GM19099 (cell line): Measurements from ENCODE around the gene ZYX.

ENCODE experiments used
- POLR2A ChIP-seq: IDR thresholded peaks from 3 replicates; pipeline ENCODE4 v1.6.1; 2011; ENCODE audit warnings: low read depth; ENCODE audit not compliant: insufficient read length; ENCODE audit errors: extremely low read depth

Gene ZYX

DNA sequence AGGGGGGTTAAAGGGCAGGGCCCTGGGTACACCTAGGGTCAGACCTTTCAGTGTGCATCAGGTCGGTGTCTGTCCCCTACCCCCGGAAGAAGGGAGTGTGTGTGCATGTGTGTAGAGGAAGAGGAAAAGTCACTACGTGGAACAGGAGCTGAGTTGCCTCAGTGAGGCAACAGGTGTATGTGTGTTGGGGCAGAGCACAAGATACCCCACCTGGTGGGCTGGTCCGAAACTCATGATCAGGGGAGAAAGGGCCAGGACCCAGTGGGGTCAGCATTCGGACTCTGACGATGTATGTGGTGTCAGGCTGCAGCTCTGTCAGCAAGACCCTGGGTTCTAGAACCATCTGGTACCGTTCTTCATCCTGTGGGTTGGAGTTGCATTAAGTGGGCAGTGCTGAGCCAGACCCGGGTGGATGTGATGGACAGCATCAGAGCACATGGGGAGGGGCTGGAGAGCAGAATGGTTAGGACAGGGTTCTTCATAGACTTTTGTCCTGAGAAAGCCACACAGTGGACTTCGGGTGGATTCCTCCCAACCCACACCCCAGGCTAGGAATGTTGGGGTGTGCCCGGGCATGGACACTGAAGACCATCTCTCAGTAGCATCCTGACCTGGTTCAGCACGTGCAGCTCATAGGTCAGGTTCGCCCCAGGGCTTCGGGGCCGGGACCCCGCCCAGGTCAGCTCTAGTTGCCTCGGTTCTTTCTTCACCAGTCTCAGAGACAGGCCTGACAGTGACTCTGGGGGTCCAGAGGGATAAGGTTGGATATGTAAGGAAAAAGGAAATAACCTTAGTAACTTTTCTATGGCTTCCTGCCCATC lies 16.8 kb downstream of the ZYX start:
- no peak for TF ChIP-seq POLR2A

DNA sequence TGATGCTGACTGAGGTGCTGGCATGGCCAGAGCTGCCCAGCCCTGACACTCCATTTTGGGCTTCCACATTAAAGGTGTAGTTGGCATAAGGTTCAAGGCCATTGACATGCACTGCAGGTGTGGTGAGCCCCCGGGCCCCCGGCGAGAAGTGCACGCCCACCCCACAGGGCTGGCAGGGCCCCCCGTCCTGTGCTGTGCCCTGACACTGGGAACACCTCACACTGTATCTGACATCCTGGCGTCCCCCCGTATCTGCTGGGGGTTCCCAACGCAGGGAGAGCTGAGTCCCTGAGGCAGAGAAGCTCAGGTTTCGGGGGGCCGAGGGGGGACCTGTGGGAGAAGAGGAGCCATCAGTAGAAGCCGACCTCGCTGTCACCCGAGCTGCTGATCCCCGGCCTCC lies 17.5 kb downstream of the ZYX start:
- no peak for TF ChIP-seq POLR2A

DNA sequence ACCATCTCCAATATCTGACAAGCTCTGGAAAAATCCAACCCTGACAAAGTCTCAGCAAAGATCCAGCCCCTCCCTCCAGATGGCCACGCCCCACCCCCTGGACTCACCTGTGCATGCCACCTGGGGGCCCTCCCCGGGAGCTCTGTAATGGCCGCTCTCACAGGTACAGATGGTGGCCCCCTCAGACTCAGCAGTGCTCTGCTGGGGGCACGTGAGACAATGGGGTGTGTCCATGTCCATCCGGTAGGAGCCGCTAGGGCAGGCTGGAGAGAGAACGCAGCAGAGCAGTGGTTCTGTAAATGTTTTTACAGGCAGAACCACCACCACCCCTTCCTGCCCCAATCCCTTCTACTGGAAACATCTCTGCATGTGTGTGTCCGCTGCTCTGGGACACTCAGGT lies 18.0 kb downstream of the ZYX start:
- no peak for TF ChIP-seq POLR2A

DNA sequence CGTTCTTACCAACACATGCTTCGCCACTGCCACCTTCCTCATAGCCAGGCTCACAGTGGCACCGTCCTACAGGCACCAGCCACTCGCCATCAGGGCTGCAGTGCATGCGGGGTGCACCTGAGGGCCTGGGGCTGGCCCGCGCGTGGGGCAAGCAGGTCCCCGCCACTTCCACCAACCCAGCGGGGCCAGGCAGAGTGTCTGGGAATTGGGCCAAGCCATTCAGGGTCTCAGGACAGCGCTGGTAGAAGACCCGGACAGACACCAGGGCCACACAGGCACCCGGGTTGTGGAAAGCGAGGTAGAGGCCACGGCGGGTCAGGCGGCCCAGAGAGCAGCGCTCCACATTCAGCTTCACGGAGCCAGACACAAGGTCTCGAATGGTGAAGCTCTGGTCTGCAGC lies 18.5 kb downstream of the ZYX start:
- TF ChIP-seq POLR2A: no peak

DNA sequence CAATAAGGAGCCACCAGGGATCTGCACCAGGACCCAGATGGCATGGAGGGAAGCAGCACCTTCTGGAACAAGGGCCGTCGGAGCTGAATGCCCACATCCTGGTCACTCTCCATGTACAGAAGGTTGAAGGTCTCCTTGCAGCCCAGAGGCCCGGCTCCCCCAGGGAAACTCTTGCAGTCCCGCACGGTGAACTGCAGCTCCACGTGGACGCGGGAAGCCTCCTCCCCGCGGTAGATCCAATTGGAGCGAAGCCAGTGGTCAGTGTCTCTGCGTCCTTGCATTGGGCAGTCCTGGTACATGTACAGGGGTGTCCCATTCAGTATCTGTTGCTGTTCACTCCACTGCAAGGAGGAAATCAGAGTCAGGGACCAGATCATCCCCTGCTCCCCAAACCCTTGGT lies 20.1 kb downstream of the ZYX start:
- TF ChIP-seq POLR2A: no peak

DNA sequence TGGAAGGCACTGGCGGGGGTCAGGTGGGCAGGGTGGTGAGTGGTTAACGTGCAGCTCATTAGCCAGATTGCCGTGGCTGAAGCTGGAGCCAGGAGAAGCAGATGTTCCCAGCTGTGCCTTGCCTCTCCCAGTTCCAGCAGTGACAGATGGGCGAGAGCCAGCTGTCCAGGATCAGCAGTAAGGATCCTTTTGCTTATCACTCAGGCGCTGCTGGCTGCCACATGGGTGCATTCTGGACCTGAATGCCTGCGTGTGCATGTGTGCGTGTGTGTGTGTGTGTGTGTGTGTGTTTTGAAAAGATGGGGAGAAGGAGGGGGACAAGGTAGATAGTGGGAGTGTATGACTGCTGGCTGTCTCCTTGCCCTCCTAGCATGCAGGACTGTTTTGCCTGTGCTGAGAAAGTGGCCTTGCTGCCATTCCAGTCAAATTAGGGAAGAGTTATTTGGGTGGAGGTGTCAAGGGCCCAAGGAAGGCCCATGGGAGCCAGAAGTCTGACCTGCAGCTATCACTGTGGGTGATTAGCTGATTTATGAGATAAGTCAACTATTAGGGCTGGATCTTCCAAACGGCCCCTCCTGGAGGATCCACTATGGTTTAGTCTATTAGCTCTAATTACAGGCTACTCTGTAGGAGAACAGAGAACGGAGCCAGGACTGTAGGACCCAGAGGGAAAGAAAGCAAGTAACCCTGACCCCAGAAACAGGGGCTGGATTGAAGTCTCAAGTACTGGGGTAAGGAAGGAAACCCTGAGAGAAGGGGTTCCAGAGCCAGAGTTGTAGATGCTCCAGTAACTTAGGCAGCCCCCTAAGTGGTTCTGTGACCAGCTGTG lies 24.2 kb downstream of the ZYX start:
- no peak for TF ChIP-seq POLR2A

DNA sequence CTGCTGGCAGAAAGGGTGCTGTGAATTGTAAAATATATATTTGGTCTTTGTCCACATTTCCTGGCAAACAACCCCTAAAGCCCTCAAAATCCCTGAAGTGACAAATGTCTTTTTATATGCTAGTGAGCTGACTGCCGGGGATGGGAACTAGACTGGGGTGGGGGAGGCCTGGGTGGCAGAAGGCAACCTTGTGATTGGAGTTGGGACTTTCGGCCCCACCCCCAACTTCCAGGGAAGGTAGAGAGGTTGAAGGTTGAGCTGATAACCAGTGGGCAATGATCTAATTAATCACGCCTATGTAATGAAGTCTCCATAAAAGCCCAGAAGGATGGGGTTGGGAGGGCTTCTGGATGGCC lies 24.8 kb downstream of the ZYX start:
- TF ChIP-seq POLR2A: no peak

DNA sequence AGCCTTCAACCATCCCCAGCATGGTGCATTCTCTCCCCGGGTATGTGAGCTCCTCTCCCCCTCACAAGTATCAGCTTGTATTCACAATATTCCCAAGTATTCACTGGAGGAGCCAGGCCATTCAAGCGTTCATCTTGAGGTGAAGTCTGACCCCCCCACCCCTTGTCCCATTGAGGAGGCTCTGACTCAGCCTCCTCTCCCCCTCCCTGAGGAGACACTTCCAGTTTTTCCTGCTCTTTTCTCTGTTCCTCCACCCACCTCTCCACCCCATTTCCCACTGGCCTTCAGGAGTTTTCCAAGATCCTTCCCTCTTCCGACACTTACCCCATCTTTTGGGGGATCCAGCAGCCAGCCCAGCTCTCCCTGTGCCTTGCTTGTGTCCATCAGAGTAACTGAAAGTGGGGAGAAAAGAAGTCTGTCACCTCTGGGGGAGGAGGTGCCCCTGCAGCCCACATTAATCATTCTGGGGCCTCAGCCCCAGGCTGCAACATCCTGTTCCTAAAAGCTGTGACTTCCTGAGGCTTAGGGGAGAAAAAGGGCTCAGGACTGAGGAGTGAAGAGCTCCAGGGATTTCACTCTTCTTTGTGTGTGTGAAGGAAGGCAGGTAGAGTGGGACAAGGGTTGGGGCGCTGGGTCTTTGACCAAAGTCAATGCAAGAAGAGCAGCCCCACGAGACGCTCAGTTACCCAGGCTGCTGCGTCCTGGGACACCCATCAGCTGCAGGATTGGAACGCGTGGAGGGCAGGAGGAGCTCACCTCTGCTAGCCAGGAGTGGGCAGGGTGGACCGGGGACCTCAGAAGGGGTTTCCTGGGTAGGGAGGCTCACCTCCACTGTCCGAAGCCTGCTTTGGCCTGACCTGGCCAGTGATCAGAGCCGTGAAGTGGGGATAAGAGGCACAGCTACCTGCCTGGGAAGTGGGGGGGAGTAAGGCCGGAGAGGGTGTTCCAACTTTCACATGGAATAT lies 26.4 kb downstream of the ZYX start:
- no peak for TF ChIP-seq POLR2A

DNA sequence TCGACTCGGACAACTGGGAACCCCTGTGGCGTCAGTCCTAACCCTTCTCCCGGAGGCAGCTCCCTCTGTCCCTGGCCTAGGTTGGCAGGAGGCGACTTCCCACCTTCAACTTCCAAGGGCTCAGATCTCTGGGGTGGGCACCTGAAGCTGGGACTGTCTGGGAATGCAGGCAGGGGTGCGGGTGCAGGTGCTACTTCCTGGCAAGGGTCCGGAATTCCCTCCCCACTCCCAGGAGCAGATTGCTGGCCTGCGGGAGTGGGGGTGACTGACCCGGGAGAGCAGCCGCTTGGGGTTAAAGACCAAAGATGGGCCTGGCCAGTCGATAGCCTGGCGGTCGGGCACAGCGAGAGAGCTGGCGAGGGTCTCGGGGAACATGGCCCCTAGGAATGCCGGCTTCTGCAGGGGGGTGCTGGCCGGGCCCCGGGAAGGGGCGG lies 27.1 kb downstream of the ZYX start:
- no peak for TF ChIP-seq POLR2A

DNA sequence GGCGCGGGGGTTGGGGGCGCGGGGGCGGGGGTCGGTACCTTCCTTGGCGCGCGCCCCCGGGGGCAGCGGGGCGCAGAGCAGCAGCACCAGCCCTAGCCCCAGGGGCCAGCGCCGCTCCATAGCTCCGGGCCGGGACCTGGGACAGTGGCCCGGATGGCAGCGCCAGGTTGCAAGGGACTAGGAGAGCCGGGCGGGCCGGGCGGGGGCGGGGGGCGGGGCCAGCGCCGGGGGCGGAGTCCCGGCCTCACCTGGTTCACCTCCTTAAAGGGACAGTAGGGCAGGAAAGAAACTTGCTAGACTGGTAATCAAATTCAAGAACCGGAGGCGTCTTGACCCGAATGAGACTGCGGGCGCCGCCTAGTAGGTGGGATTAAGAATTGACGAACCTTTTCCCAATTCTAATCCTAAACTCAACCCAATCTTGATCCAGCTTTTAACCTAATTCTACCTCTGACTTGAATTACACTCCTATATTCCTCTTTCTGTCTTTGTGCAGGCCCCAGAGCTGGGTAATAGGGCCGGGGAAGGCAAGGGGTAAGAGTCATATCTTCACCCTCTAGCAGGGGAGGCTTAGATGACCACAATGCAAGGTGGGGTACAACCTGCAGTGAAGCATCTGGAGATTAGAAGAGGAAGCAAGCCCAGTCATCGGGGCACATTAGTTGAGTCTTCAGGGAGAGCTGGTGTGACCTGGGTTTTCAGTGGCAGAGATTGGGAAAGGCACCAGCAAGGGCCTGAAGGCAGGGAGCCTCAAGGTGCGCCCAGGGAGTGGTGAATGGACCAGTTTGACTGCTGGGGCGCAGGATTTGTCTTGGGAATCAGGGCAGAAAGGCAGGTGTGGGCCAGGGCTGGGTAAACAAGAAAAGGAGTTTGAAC lies 27.8 kb downstream of the ZYX start, which contains the start of gene EPHA1:
Gene EPHA1 (minus strand): TSS at position 171 of the 876 bp plus-strand sequence. CDS start 51 bp downstream, at position 120.
- TF ChIP-seq POLR2A: no peak

DNA sequence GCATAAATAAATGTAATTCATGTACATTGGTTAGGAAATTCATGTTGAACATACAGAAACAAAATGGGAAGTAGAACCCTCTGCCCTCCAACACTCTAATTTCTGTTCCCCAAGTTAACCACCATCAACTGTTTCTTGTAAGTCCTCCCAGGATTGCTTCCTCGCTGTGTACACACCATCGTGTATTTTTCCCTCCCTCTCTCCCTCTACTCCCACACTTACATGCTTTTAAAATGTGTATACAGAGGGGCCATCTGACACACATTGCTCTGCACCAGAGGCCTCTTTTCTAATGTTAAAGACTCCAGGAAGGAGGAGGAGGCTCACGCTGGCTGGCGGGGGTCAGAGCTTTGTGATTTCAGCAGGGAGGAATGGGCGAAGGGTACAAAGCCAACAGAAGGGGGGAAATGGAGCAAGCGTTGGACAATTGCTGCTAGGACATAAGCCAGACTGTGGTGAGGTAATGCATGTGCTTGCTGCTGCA lies 29.4 kb downstream of the ZYX start:
- no peak for TF ChIP-seq POLR2A

DNA sequence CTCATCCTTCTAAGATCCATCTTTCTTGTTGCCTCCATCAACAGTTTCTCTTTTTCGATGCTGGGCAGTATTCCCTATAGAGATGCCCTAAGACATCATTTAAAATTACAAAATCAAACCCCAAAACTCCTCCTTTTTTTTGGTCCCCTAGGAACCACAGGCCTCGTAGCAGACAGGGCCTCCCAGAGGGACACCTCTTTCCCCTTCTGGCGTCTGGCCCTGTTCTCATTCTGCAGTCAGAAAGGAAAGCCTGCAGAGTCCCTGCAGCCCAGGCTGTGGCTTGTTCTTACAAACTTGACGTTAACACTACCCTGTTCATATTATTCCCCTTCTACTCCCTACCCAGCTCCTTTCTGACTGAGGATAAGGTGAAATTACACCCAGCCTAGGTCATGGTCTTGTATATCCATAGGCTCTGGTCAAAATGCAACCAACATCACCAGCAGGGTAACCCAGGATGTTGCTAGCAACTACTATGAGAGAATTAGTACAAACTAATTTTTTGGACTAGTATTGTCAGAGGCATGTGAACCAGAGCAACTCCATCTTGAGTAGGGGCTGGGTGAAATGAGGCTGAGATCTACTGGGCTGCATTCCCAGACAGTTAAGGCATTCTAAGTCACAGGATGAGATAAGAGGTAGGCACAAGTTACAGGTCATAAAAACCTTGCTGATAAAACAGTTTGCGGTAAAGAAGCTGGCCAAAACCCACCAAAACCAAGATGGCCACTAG lies 31.0 kb downstream of the ZYX start:
- no peak for TF ChIP-seq POLR2A

DNA sequence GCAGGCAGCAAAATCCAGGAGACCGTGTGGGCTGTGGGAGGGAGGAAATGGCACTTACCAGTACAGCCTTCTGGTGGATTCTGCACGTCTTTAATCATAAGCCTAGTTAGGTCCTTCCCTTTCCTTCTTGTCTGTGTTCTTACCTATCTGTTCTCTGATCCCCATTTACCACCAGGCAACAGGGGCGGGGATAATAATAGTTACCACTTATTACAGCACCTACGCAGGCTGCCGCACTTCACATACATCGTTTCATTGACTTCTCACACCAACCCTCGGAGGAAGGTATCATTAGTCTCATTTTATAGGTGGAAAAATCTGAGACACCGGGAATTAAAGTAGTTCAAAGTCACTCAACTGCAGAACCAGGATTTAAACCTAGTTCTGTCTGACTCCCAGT lies 32.0 kb downstream of the ZYX start:
- no peak for TF ChIP-seq POLR2A
